HL-60 (cell line): Measurements from ENCODE around the gene TRIM67.

Source experiments
- POLR2AphosphoS5 ChIP-seq: IDR thresholded peaks from 2 replicates; pipeline ENCODE4 v1.6.1; 2012; ENCODE audit warnings: low read depth
- TF ChIP-seq, protein P1 (sequence below): IDR thresholded peaks from one replicate; pipeline ENCODE4 v1.5.1; 2011; ENCODE audit warnings: low read length, control low read depth, inconsistent platforms; ENCODE audit not compliant: insufficient read depth
- TF ChIP-seq, protein P2 (sequence below): IDR thresholded peaks from 2 replicates; pipeline ENCODE4 v1.6.1; 2012; ENCODE audit warnings: low read depth; ENCODE audit not compliant: insufficient replicate concordance

DNA sequence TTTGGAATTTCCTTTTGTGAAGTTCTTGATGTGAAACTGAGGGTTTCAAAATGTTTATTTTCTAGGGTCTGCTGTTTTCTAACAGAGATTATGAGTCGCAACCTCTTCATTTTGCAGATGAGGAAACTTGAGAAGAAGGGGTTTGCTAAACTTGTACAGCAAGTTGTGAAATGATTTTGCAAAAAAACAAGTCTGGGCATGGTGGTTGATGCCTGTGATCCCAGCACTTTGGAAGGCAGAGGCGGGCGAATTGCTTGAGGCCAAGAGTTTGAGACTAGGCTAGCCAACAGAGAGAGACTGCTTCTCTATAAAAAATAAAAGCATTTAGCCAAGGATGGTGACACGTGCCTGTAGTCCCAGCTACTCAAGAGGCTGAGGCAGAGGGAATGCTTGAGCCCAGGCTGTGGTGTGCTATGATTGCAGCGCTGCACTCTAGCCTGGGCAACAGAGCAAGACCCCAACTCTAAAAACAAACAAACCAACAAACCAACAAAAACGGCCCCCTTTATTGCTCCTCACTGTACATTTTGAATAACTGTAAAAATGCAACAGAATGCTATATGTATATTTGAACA, 9.9 kb downstream of the TRIM67 start:
- TF ChIP-seq, protein P1, sequence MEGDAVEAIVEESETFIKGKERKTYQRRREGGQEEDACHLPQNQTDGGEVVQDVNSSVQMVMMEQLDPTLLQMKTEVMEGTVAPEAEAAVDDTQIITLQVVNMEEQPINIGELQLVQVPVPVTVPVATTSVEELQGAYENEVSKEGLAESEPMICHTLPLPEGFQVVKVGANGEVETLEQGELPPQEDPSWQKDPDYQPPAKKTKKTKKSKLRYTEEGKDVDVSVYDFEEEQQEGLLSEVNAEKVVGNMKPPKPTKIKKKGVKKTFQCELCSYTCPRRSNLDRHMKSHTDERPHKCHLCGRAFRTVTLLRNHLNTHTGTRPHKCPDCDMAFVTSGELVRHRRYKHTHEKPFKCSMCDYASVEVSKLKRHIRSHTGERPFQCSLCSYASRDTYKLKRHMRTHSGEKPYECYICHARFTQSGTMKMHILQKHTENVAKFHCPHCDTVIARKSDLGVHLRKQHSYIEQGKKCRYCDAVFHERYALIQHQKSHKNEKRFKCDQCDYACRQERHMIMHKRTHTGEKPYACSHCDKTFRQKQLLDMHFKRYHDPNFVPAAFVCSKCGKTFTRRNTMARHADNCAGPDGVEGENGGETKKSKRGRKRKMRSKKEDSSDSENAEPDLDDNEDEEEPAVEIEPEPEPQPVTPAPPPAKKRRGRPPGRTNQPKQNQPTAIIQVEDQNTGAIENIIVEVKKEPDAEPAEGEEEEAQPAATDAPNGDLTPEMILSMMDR, result no peak
- TF ChIP-seq, protein P2, sequence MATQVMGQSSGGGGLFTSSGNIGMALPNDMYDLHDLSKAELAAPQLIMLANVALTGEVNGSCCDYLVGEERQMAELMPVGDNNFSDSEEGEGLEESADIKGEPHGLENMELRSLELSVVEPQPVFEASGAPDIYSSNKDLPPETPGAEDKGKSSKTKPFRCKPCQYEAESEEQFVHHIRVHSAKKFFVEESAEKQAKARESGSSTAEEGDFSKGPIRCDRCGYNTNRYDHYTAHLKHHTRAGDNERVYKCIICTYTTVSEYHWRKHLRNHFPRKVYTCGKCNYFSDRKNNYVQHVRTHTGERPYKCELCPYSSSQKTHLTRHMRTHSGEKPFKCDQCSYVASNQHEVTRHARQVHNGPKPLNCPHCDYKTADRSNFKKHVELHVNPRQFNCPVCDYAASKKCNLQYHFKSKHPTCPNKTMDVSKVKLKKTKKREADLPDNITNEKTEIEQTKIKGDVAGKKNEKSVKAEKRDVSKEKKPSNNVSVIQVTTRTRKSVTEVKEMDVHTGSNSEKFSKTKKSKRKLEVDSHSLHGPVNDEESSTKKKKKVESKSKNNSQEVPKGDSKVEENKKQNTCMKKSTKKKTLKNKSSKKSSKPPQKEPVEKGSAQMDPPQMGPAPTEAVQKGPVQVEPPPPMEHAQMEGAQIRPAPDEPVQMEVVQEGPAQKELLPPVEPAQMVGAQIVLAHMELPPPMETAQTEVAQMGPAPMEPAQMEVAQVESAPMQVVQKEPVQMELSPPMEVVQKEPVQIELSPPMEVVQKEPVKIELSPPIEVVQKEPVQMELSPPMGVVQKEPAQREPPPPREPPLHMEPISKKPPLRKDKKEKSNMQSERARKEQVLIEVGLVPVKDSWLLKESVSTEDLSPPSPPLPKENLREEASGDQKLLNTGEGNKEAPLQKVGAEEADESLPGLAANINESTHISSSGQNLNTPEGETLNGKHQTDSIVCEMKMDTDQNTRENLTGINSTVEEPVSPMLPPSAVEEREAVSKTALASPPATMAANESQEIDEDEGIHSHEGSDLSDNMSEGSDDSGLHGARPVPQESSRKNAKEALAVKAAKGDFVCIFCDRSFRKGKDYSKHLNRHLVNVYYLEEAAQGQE, result no peak
- TF ChIP-seq POLR2AphosphoS5, result no peak
